IPS DF 6.9 (cell line): Measurements from ENCODE around the gene FKBP5.
"Not testable (repeated sequence)": the region's sequence is repeated elsewhere in the genome, so short reads cannot be mapped to it uniquely, and the experiment has no call there.

Experiments used
- DNase-seq: peaks from one replicate; pipeline ENCODE4 v3.0.0-alpha.2; 2013; ENCODE audit warnings: low read depth, low spot score
- H3K27ac ChIP-seq: one replicate; pipeline ENCODE4 v1.5.1; 2013; ENCODE audit warnings: low read length, control low read depth
- H3K27me3 ChIP-seq: 2 replicates; pipeline ENCODE4 v1.6.1; 2013; ENCODE audit warnings: mild to moderate bottlenecking, low read length; ENCODE audit not compliant: control insufficient read depth, insufficient read depth
- H3K36me3 ChIP-seq: 2 replicates; pipeline ENCODE4 v1.6.1; 2013; ENCODE audit warnings: low read length; ENCODE audit not compliant: control insufficient read depth, insufficient read depth
- H3K4me1 ChIP-seq: 2 replicates; pipeline ENCODE4 v1.6.1; 2013; ENCODE audit warnings: low read length; ENCODE audit not compliant: control insufficient read depth, insufficient read depth
- H3K4me3 ChIP-seq: 2 replicates; pipeline ENCODE4 v1.5.1; 2013; ENCODE audit warnings: mild to moderate bottlenecking, low read length
- H3K9me3 ChIP-seq: 2 replicates; pipeline ENCODE4 v1.6.1; 2013; ENCODE audit warnings: low read length, inconsistent platforms; ENCODE audit not compliant: control insufficient read depth, insufficient read depth
- WGBS: extraction: QIAGEN DNeasy Blood & Tissue Kit; methylation state at CpG from one replicate; pipeline ENCODE4 v1.1.7; 2013; ENCODE audit warnings: mixed read lengths, missing lambda C conversion rate; ENCODE audit not compliant: insufficient read length, insufficient coverage; 5-methylcytosine and 5-hydroxymethylcytosine counted together

Gene FKBP5

DNA sequence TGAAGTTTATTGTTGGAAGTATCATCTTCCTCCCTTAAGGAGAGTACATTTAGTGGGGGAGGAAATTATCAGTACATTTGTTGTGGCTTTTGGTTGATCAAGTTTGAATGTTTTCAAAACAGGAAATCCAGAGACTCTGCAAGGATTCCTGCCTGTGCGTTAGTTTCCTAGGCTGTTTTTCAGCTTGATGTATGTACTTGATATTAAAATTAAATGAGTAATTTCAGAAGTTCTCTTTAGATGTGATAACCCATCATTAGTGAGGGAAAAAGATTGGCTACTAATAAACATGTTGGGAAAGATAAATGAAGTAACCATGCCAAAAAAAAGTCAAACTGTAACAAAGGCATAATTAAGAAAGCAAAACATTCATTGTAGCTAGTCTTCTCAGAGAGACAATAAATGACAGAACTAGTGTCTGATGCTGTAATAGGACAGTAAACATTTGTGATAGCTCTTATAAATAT, 88.0 kb downstream of the FKBP5 start:
- Histone ChIP-seq H3K4me3 (no peak overlapping the region), H3K27ac (no peak overlapping the region)
- no CpG with 5 or more reads among the region's 1 CpG for WGBS

DNA sequence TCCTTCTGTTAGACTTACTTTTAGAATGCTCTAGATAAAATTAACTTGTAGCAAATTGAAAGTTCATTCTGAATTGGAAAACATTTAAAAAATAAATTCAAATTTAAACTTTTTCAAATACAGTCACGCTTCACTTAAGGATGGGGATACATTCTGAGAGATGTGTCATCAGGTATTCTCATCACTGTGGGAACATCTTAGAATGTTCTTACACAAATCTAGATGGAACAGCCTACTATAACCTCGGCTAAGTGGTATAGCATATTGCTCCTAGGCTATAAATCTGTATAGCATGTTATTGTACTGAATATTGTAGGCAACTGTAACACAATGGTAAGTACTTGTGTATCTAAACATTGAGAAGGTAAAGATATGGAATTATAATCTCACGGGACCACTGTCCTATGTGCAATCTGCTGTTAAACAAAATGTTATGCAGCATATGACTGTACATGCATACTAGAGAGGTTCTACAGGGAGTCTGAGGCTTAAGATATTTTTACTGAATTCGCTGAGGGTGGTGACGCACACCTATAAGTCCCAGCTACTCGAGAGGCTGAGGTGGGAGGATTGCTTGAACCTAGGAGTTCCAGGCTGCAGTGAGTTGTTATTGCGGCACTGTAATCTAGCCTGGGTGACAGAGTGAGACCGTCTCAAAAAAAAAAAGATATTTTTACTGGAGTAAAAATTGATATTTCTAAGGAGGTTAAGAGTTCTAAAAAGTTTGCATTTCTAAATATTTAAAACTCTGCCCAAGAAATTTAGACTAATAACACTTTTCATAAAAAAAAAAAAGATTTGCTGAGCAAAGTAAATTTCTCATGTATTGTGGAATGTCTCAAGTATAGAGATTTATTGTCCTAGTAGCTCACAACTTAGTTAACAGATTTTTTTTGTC, 88.7 kb downstream of the FKBP5 start:
- no peaks in the 10 kb centered on the region for H3K36me3 ChIP-seq
- no peaks in the 10 kb centered on the region for H3K27me3 ChIP-seq
- H3K9me3 ChIP-seq = no peaks in the 10 kb centered on the region
- no peak overlapping the region for H3K27ac ChIP-seq
- no peak for DNase-seq
- WGBS = no CpG with 5 or more reads among the region's 8 CpGs
- peaks cover 4% of the 10 kb centered on the region; the same call in 1 of the 2 replicates for H3K4me1 ChIP-seq
- no peak overlapping the region for H3K4me3 ChIP-seq

More for the DNA sequence above, 88.0 kb downstream of the FKBP5 start:
- no peaks in the 10 kb centered on the region for H3K9me3 ChIP-seq
- DNase-seq = no peak
- peaks cover 4% of the 10 kb centered on the region; the same call in 1 of the 2 replicates for H3K4me1 ChIP-seq
- H3K36me3 ChIP-seq = no peaks in the 10 kb centered on the region
- no peaks in the 10 kb centered on the region for H3K27me3 ChIP-seq

- not testable (repeated sequence) for H3K4me3 ChIP-seq, H3K36me3 ChIP-seq, H3K9me3 ChIP-seq, H3K27me3 ChIP-seq, DNase-seq, H3K27ac ChIP-seq, H3K4me1 ChIP-seq
- WGBS = no CpG with 5 or more reads among the region's 8 CpGs
Measured at GRCh38 chr6:35598621-35599020, 90.1 kb downstream of the FKBP5 start.

GRCh38 chr6:35596448-35597442, 92.0 kb downstream of the FKBP5 start:
- no CpG with 5 or more reads among the region's 8 CpGs for WGBS
- Histone ChIP-seq H3K27ac (no peak overlapping the region), H3K36me3 (no peaks in the 10 kb centered on the region), H3K4me3 (no peak overlapping the region), H3K4me1 (peaks cover 3% of the 10 kb centered on the region; the same call in 1 of the 2 replicates), H3K9me3 (no peaks in the 10 kb centered on the region), H3K27me3 (no peaks in the 10 kb centered on the region)
- DNase-seq = no peak

DNA sequence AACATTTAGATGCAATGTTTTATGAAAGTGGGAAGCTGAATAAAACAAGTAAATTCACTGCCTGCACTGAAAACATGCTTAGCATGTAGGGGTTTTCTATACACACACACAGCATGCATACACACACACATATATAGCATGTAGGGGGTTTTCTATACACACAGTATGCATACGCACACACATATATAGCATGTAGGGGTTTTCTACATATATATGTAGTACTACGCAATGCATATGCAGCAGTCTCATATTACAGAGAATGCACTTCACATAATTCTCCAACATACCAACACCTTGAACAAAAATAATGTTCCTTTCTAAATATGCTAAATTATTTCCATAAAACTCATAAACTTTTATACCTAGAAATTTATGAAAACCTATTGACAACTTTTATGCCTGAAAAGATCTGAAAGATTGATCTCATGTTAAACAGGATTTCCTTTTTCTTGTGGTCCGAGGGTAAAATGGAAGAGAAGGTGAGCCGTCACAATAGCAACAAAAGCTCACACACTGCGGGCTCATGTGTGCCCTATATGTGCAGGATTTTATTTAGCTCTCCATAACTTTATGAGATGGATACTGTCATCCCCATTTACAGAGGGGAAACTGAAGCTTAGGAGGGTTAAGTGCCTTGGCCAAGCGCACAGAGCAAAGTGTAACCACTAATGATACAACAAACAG, 94.1 kb downstream of the FKBP5 start:
- H3K4me1 ChIP-seq = no peaks in the 10 kb centered on the region
- no peak for DNase-seq
- no CpG with 5 or more reads among the region's 6 CpGs for WGBS
- H3K4me3 ChIP-seq = no peak overlapping the region
- no peaks in the 10 kb centered on the region for H3K27me3 ChIP-seq
- H3K9me3 ChIP-seq = no peaks in the 10 kb centered on the region
- H3K27ac ChIP-seq = no peak overlapping the region
- no peaks in the 10 kb centered on the region for H3K36me3 ChIP-seq

- no peaks in the 10 kb centered on the region for H3K36me3 ChIP-seq
- WGBS = no CpG with 5 or more reads among the region's 3 CpGs
- no peak overlapping the region for H3K4me3 ChIP-seq
- no peak for DNase-seq
- H3K4me1 ChIP-seq = no peaks in the 10 kb centered on the region
- no peak overlapping the region for H3K27ac ChIP-seq
- no peaks in the 10 kb centered on the region for H3K27me3 ChIP-seq
- no peaks in the 10 kb centered on the region for H3K9me3 ChIP-seq
Measured at GRCh38 chr6:35592178-35592577, 96.5 kb downstream of the FKBP5 start.

DNA sequence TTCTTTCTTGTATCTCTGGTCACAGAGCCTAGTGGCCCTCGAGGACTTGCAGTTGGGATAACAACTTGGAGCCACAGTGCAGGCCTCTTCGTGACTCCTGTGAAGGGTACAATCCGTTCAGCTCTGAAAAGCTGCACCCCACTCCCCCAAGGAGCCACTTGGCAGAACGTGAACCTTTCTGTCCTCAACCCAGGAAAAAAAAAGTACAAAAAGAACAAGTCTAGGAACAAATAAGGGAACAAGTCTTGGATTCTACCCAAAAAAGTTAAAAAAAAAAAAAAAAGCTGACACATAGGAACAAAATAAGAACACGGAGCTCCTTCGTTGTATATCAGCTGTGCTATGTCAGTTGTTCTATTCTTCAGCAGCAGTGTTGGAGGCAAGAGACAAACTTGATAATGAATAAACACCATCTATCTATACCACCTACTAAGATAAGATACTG, 98.1 kb downstream of the FKBP5 start:
- DNase-seq = no peak
- Histone ChIP-seq H3K36me3 (no peaks in the 10 kb centered on the region; the same call in 1 of the 2 replicates), H3K4me3 (no peak overlapping the region), H3K27ac (no peak overlapping the region), H3K4me1 (no peaks in the 10 kb centered on the region), H3K9me3 (no peaks in the 10 kb centered on the region), H3K27me3 (no peaks in the 10 kb centered on the region)
- no CpG with 5 or more reads among the region's 6 CpGs for WGBS

- Histone ChIP-seq H3K4me3 (no peak overlapping the region), H3K27me3 (no peaks in the 10 kb centered on the region), H3K27ac (no peak overlapping the region), H3K9me3 (no peaks in the 10 kb centered on the region), H3K4me1 (no peaks in the 10 kb centered on the region), H3K36me3 (no peaks in the 10 kb centered on the region; the same call in 1 of the 2 replicates)
- no CpG with 5 or more reads among the region's 3 CpGs for WGBS
- no peak for DNase-seq
Measured at GRCh38 chr6:35589904-35590303, 98.8 kb downstream of the FKBP5 start.

GRCh38 chr6:35589201-35589739, 99.4 kb downstream of the FKBP5 start:
- WGBS = no CpG with 5 or more reads among the region's 8 CpGs
- H3K27ac ChIP-seq = no peak overlapping the region
- no peaks in the 10 kb centered on the region; the same call in 1 of the 2 replicates for H3K36me3 ChIP-seq

More at GRCh38 chr6:35589201-35589739, 99.4 kb downstream of the FKBP5 start:
- Histone ChIP-seq H3K4me3 (no peak overlapping the region), H3K4me1 (no peaks in the 10 kb centered on the region), H3K27me3 (no peaks in the 10 kb centered on the region), H3K9me3 (no peaks in the 10 kb centered on the region)
- DNase-seq = no peak
